ENCODE data around the gene KIF26B.

DNA sequence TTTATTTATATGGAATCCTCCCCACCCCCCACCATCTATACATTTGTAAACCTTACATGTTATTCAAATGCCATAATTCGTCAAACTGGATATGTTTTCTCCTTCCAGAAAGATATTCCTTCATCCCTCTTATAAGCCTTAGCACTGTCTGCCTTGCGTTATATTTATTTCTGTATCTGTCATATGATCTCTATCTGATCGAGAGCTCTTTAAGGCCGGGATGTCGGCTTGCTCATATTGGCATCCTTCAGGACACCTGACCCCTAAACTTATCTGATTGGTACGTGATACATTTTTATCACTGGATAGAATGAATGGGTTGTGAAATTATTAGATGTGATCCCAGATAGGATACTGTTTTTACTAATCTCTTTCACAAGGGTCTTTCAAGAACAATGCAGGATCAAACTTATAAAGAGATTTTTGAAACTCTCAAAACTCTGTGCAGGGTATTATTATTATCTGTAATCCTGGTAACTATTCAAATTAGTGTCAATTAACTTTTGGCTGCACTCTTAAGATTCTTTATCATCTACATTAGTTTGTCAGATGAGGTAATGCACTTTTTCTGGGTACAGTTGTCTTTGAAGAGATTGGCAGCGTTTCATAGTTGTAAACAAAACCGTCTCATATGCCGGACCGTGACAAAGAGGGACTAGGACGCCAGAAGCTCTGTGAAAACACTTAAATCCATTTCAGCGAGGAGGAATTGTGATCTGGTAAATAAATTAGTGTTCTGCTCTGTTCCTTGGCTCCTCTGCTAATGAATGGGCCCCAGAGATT lies 152.0 kb downstream of the KIF26B start:
- TF ChIP-seq ZNF207 (IDR thresholded peaks at IDR 0.05; ENCODE audit: borderline replicate concordance) (no peak), SP1 (IDR thresholded peaks at IDR 0.05; ENCODE audit: low read depth, low read length) (no peak), KLF5 (IDR thresholded peaks at IDR 0.05; ENCODE audit: partially characterized antibody) (no peak), NRF1 (conservative IDR thresholded peaks at IDR 0.05; ENCODE audit: low read depth, low read length) (no peak), CEBPB (IDR thresholded peaks at IDR 0.05; ENCODE audit: borderline replicate concordance in 1 of 2, low read depth in 2 of 2, low read length in 2 of 2) (no peak), EGR1 (IDR thresholded peaks at IDR 0.05; ENCODE audit: borderline replicate concordance in 1 of 2, low read depth in 2 of 2, low read length in 2 of 2) (no peak)
- TF ChIP-seq, protein P1, sequence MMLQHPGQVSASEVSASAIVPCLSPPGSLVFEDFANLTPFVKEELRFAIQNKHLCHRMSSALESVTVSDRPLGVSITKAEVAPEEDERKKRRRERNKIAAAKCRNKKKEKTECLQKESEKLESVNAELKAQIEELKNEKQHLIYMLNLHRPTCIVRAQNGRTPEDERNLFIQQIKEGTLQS (IDR thresholded peaks at IDR 0.05; ENCODE audit: borderline replicate concordance, extremely low read depth, low read depth, low read length), result no peak
